Stimulated activated CD8-positive, alpha-beta memory T cell treated with anti-CD3 and anti-CD28 coated beads, Interleukin-12 subunit alpha, Interleukin-12 subunit beta, amount 100 ng/mL, for 1 hour (primary cell): ENCODE results near the gene ANKRD16.
"Not testable (repeated sequence)": the region's sequence is repeated elsewhere in the genome, so short reads cannot be mapped to it uniquely, and the experiment has no call there.

Source experiments
- DNase-seq: peaks from one replicate; pipeline ENCODE4 v3.0.0-alpha.2; 2020; ENCODE audit warnings: low read depth

The ANKRD16 gene

GRCh38 chr10:5903563-5903962 is 13.9 kb upstream of the ANKRD16 start:
- DNase-seq, result no peak

- DNase-seq, result no peak
These were observed 13.0 kb upstream of the ANKRD16 start for GRCh38 chr10:5902511-5903274.

- no peak for DNase-seq
These were observed 10.6 kb upstream of the ANKRD16 start for GRCh38 chr10:5900247-5900646.

GRCh38 chr10:5898163-5898562 is 8.5 kb upstream of the ANKRD16 start:
- DNase-seq, result no peak

- no peak for DNase-seq
These were observed 7.8 kb upstream of the ANKRD16 start for GRCh38 chr10:5897504-5897903.

GRCh38 chr10:5897053-5897340 is 7.3 kb upstream of the ANKRD16 start:
- no peak for DNase-seq

GRCh38 chr10:5896208-5897052 is 6.7 kb upstream of the ANKRD16 start:
- DNase-seq, result no peak

- no peak for DNase-seq
These were observed 6.1 kb upstream of the ANKRD16 start for GRCh38 chr10:5895804-5896203.

GRCh38 chr10:5895365-5895764 is 5.7 kb upstream of the ANKRD16 start:
- no peak for DNase-seq

GRCh38 chr10:5894873-5895272 is 5.2 kb upstream of the ANKRD16 start:
- DNase-seq, result no peak

GRCh38 chr10:5894403-5894802 is 4.7 kb upstream of the ANKRD16 start:
- no peak for DNase-seq

- no peak for DNase-seq
These were observed 3.6 kb upstream of the ANKRD16 start for GRCh38 chr10:5893321-5893720.

- DNase-seq, result no peak
These were observed 2.3 kb upstream of the ANKRD16 start for GRCh38 chr10:5892007-5892406.

- DNase-seq, result no peak
These were observed 1.3 kb upstream of the ANKRD16 start for GRCh38 chr10:5891009-5891408.

- DNase-seq, result no peak
These were observed 791 bp upstream of the ANKRD16 start for GRCh38 chr10:5890452-5890915.

- peak; percentile 4 for DNase-seq
These were observed 660 bp downstream of the ANKRD16 start for GRCh38 chr10:5888843-5889623.

- DNase-seq, result no peak
These were observed 1.3 kb downstream of the ANKRD16 start for GRCh38 chr10:5888351-5888750.

- DNase-seq, result no peak
These were observed 2.1 kb downstream of the ANKRD16 start for GRCh38 chr10:5887641-5888040.

GRCh38 chr10:5887029-5887428 is 2.7 kb downstream of the ANKRD16 start:
- DNase-seq, result no peak

GRCh38 chr10:5885619-5886018 is 4.1 kb downstream of the ANKRD16 start:
- DNase-seq, result no peak

- DNase-seq, result no peak
These were observed 6.7 kb downstream of the ANKRD16 start for GRCh38 chr10:5882961-5883360.

GRCh38 chr10:5877041-5877440 is 12.7 kb downstream of the ANKRD16 start:
- not testable (repeated sequence) for DNase-seq
